LNCaP clone FGC (cell line): Measurements from ENCODE around the gene REEP2.
"Not testable (repeated sequence)": the region's sequence is repeated elsewhere in the genome, so short reads cannot be mapped to it uniquely, and the experiment has no call there.

ENCODE experiments used
- DNase-seq: peaks from one replicate; pipeline ENCODE4 v3.0.0-alpha.2; 2011; ENCODE audit warnings: low read depth
- H3K4me3 ChIP-seq: 2 replicates; pipeline ENCODE4 v1.5.1; 2011; ENCODE audit warnings: mild to moderate bottlenecking, low read depth, low read length, control low read depth
- CTCF ChIP-seq: IDR thresholded peaks from 2 replicates; pipeline ENCODE4 v1.5.1; 2012; ENCODE audit warnings: mild to moderate bottlenecking; ENCODE audit not compliant: control insufficient read depth, insufficient read depth; ENCODE audit errors: extremely low read depth

Gene REEP2

GRCh38 chr5:138438724-138439476, at the start of gene REEP2:
TSS of gene REEP2 (plus strand) at chr5:138439057. CDS start at chr5:138439209, 152 bp downstream.
- peak within 1 kb of the TSS; percentile 29 for H3K4me3 ChIP-seq
- no peak for TF ChIP-seq CTCF
- no peak for DNase-seq

- H3K4me3 ChIP-seq: no peak overlapping the region
- no peak for TF ChIP-seq CTCF
- DNase-seq: no peak
Observed at GRCh38 chr5:138389332-138389731, 49.5 kb upstream of the REEP2 start.

GRCh38 chr5:138389911-138390310, 48.9 kb upstream of the REEP2 start:
- not testable (repeated sequence) for H3K4me3 ChIP-seq, DNase-seq

GRCh38 chr5:138391859-138392386, 46.9 kb upstream of the REEP2 start:
- no peak for DNase-seq
- no peak overlapping the region for H3K4me3 ChIP-seq
- no peak for TF ChIP-seq CTCF

GRCh38 chr5:138402640-138403039, 36.2 kb upstream of the REEP2 start:
- no peak for DNase-seq
- no peak overlapping the region for H3K4me3 ChIP-seq
- no peak for TF ChIP-seq CTCF

GRCh38 chr5:138408023-138408422, 30.8 kb upstream of the REEP2 start:
- TF ChIP-seq CTCF: no peak
- no peak overlapping the region for H3K4me3 ChIP-seq
- DNase-seq: no peak

- TF ChIP-seq CTCF: peak; percentile 56
- not testable (repeated sequence) for H3K4me3 ChIP-seq
- peak; percentile 6 for DNase-seq
Observed at GRCh38 chr5:138410996-138411640, 27.7 kb upstream of the REEP2 start.
